Peyer's patch (tissue), 4 donors: ENCODE results near the gene CIPC. TPM values are rescaled to one million over a fixed set of nuclear protein-coding genes. Genes with fewer than 3 reads are reported as not detected.

Source experiments
- DNase-seq, 3 donors: peaks; one replicate each; pipeline ENCODE4 v3.0.0-alpha.2; 2017 to 2019
- H3K27ac ChIP-seq, 4 donors: fragments of 200-600 bp; sonication (generic); one replicate each; pipeline ENCODE4 v1.5.1; 2016 to 2019
- H3K27me3 ChIP-seq, 2 donors: fragments of 200-600 bp; sonication (generic); one replicate each; pipeline ENCODE4 v1.5.1; 2019
- H3K36me3 ChIP-seq, 3 donors: fragments of 200-600 bp; sonication (generic); one replicate each; pipeline ENCODE4 v1.5.1; 2016 to 2019
- H3K4me1 ChIP-seq, 4 donors: fragments of 200-600 bp; sonication (generic); one replicate each; pipeline ENCODE4 v1.5.1; 2016 to 2019
- H3K4me3 ChIP-seq, 4 donors: fragments of 200-600 bp; sonication (generic); 1 replicate in 3 of 4; 2 replicates in 1 of 4; pipeline ENCODE4 v1.5.1; 2016 to 2019; ENCODE audit warnings: mild to moderate bottlenecking in 1 of 4
- H3K9me3 ChIP-seq, 4 donors: fragments of 200-600 bp; sonication (generic); one replicate each; pipeline ENCODE4 v1.5.1; 2016 to 2019; ENCODE audit warnings: mild to moderate bottlenecking in 1 of 4
- CTCF ChIP-seq, 6 experiments: fragments of 450-650 bp in 4 of 6; fragments of 200-600 bp in 2 of 6; sonication (generic) in 1 of 6; IDR thresholded peaks; one replicate each; pipeline ENCODE4 v1.5.1; 2017 to 2019; ENCODE audit warnings: antibody characterized with exemption in 6 of 6, mild to moderate bottlenecking in 3 of 6, moderate library complexity in 1 of 6
- POLR2A ChIP-seq, 2 donors: fragments of 450-650 bp; IDR thresholded peaks; one replicate each; pipeline ENCODE4 v1.5.1; 2017; ENCODE audit warnings: antibody characterized with exemption in 2 of 2, mild to moderate bottlenecking in 2 of 2, moderate library complexity in 2 of 2
- total RNA-seq, 4 donors: library from RNA; depleted of rRNA; stranded (reverse); fragments of >200 nt; gene quantifications; one replicate each; pipeline ENCODE4 v1.1.0, GENCODE V29; 2016

Gene CIPC
- total RNA-seq, 4 donors from 2014 or later, result 22.3 to 66.7 (median 52.1) TPM

- Histone ChIP-seq H3K27ac (no peak overlapping the region), H3K9me3 (no peaks in the 10 kb centered on the region), H3K4me3 (no peak overlapping the region), H3K36me3 (peaks cover 0 to 82% (median 3%) of the 10 kb centered on the region in 3 donors), H3K27me3 (no peaks in the 10 kb centered on the region), H3K4me1 (peaks cover 0 to 12% (median 0%) of the 10 kb centered on the region in 4 donors)
- no peak for TF ChIP-seq POLR2A (IDR thresholded peaks at IDR 0.05)
- TF ChIP-seq CTCF (IDR thresholded peaks at IDR 0.05), result no peak
- DNase-seq, result no peak
Observed at GRCh38 chr14:77109656-77110055, 11.6 kb downstream of the CIPC start.

GRCh38 chr14:77110286-77110685 lies 12.2 kb downstream of the CIPC start:
- H3K36me3 ChIP-seq, result peaks cover 0 to 87% (median 3%) of the 10 kb centered on the region in 3 donors
- H3K4me1 ChIP-seq, result peaks cover 0 to 6% (median 0%) of the 10 kb centered on the region in 4 donors
- no peaks in the 10 kb centered on the region for H3K9me3 ChIP-seq
- no peak for TF ChIP-seq CTCF (IDR thresholded peaks at IDR 0.05)
- TF ChIP-seq POLR2A (IDR thresholded peaks at IDR 0.05), result no peak
- no peaks in the 10 kb centered on the region for H3K27me3 ChIP-seq
- no peak for DNase-seq
- no peak overlapping the region for H3K4me3 ChIP-seq
- H3K27ac ChIP-seq, result peak overlapping the region in 1 of 4 donors; percentile 37

GRCh38 chr14:77111021-77111420 lies 13.0 kb downstream of the CIPC start:
- Histone ChIP-seq H3K9me3 (no peaks in the 10 kb centered on the region), H3K27me3 (no peaks in the 10 kb centered on the region), H3K27ac (peak overlapping the region in 2 of 4 donors; percentile 8 to 37), H3K4me1 (no peaks in the 10 kb centered on the region), H3K4me3 (no peak overlapping the region), H3K36me3 (peaks cover 0 to 85% (median 3%) of the 10 kb centered on the region in 3 donors)
- DNase-seq, result no peak
- TF ChIP-seq POLR2A (IDR thresholded peaks at IDR 0.05) (no peak), CTCF (IDR thresholded peaks at IDR 0.05) (no peak)

GRCh38 chr14:77113644-77114043 lies 15.6 kb downstream of the CIPC start:
- DNase-seq, result peak in 1 of 3 donors; percentile 81
- H3K36me3 ChIP-seq, result peaks cover 0 to 74% (median 3%) of the 10 kb centered on the region in 3 donors

GRCh38 chr14:77114609-77115008 lies 16.6 kb downstream of the CIPC start:
- DNase-seq, result no peak
- Histone ChIP-seq H3K4me1 (peaks cover 0 to 5% (median 0%) of the 10 kb centered on the region in 4 donors), H3K4me3 (no peak overlapping the region), H3K9me3 (no peaks in the 10 kb centered on the region), H3K27ac (no peak overlapping the region), H3K36me3 (peaks cover 0 to 68% (median 3%) of the 10 kb centered on the region in 3 donors), H3K27me3 (no peaks in the 10 kb centered on the region)
- TF ChIP-seq CTCF (IDR thresholded peaks at IDR 0.05) (no peak), POLR2A (IDR thresholded peaks at IDR 0.05) (no peak)

More at GRCh38 chr14:77113644-77114043, 15.6 kb downstream of the CIPC start:
- Histone ChIP-seq H3K4me3 (no peak overlapping the region), H3K4me1 (no peaks in the 10 kb centered on the region), H3K9me3 (no peaks in the 10 kb centered on the region), H3K27ac (peak overlapping the region in 1 of 4 donors; percentile 53), H3K27me3 (no peaks in the 10 kb centered on the region)
- TF ChIP-seq POLR2A (IDR thresholded peaks at IDR 0.05) (no peak), CTCF (IDR thresholded peaks at IDR 0.05) (peak in 3 of 6 experiments; percentile 28 to 51 (median 47))
